A549 (cell line): ENCODE results near the gene NPM1. TPM values are rescaled to one million over a fixed set of nuclear protein-coding genes. Genes with fewer than 3 reads are reported as not detected.

Source experiments
- ATAC-seq, 2 experiments: fragments of 200-7000 bp in 1 of 2; fragments of >200 bp in 1 of 2; cut with Nextera tagmentation in 1 of 2; cut with Tn5 transposase in 1 of 2; 3 replicates each; pipeline versions ENCODE4 v1.8.0 to v1.9.1; 2018 to 2020; ENCODE audit warnings: mild to moderate bottlenecking in 1 of 2, moderate library complexity in 1 of 2
- CTCF ChIA-PET: fragments of 300-600 bp; sonication (Branson Sonifier 250); formaldehyde crosslinking; extraction: SDS; loops from one replicate; lab custom pipeline; 2021; ENCODE audit warnings: antibody characterized with exemption, inconsistent platforms; lab: Yijun Ruan, JAX
- POLR2A ChIA-PET: fragments of 350-600 bp; formaldehyde crosslinking; extraction: SDS; loops from one replicate; lab custom pipeline; 2021; ENCODE audit warnings: antibody characterized with exemption, inconsistent platforms; lab: Yijun Ruan, JAX
- DNase-seq, 2 experiments: peaks; one replicate each; pipeline versions ENCODE4 v3.0.0 to v3.0.0-alpha.2; 2011 to 2016; ENCODE audit warnings: low read depth in 1 of 2, low spot score in 1 of 2
- FAIRE-seq: peaks from 2 replicates; lab custom pipeline; 2011; peaks lifted over from hg19 to GRCh38; lab: Jason Lieb, UNC
- H3K27ac ChIP-seq, 2 experiments: fragments of >200 bp; sonication (Bioruptor Twin); formaldehyde crosslinking; 3 replicates each; pipeline ENCODE4 v1.5.1; 2016 to 2017
- H3K4me1 ChIP-seq: fragments of >200 bp; sonication (Bioruptor Twin); formaldehyde crosslinking; 3 replicates; pipeline ENCODE4 v1.6.1; 2016
- H3K4me2 ChIP-seq: fragments of >200 bp; sonication (Bioruptor Twin); formaldehyde crosslinking; 3 replicates; pipeline ENCODE4 v1.6.1; 2016
- H3K4me3 ChIP-seq: fragments of >200 bp; sonication (Bioruptor Twin); formaldehyde crosslinking; 3 replicates; pipeline ENCODE4 v1.5.1; 2016
- H3K9me3 ChIP-seq: fragments of >200 bp; sonication (Bioruptor Twin); formaldehyde crosslinking; 3 replicates; pipeline ENCODE4 v1.6.1; 2016
- CHD2 ChIP-seq: fragments of 150-350 bp; IDR thresholded peaks from 2 replicates; pipeline ENCODE4 v1.6.1; 2014; ENCODE audit warnings: low read length; ENCODE audit not compliant: partially characterized antibody
- CHD4 ChIP-seq: fragments of 200-600 bp; sonication (generic); IDR thresholded peaks from 2 replicates; pipeline ENCODE4 v1.6.1; 2016; ENCODE audit warnings: antibody characterized with exemption, mild to moderate bottlenecking, borderline replicate concordance
- FOSB ChIP-seq: fragments of 250-450 bp; sonication (Bioruptor Pico); IDR thresholded peaks from 2 replicates; pipeline ENCODE4 v1.5.0; 2020; ENCODE audit warnings: mild to moderate bottlenecking, moderate library complexity
- HEYL ChIP-seq: fragments of 250-450 bp; sonication (Bioruptor Pico); IDR thresholded peaks from 2 replicates; pipeline ENCODE4 v1.8.0; 2021; ENCODE audit warnings: mild to moderate bottlenecking, moderate library complexity
- HOXB13 ChIP-seq: fragments of 250-450 bp; sonication (Bioruptor Pico); IDR thresholded peaks from 2 replicates; pipeline ENCODE4 v1.5.0; 2020; ENCODE audit warnings: low read depth, mild to moderate bottlenecking, moderate library complexity
- HOXB5 ChIP-seq: fragments of 250-450 bp; sonication (Bioruptor Pico); IDR thresholded peaks from 2 replicates; pipeline ENCODE4 v1.5.0; 2020; ENCODE audit warnings: mild to moderate bottlenecking, moderate library complexity
- NPAS2 ChIP-seq: fragments of 250-450 bp; sonication (Bioruptor Pico); IDR thresholded peaks from 2 replicates; pipeline ENCODE4 v1.8.0; 2022; ENCODE audit warnings: mild to moderate bottlenecking, moderate library complexity, borderline replicate concordance
- RFX5 ChIP-seq: fragments of 450-650 bp; IDR thresholded peaks from 2 replicates; pipeline ENCODE4 v1.7.1; 2014; ENCODE audit warnings: antibody characterized with exemption, mild to moderate bottlenecking, moderate library complexity
- RNF2 ChIP-seq: fragments of 200-600 bp; sonication (generic); IDR thresholded peaks from 2 replicates; pipeline ENCODE4 v1.6.1; 2016; ENCODE audit warnings: low read depth, mild to moderate bottlenecking, antibody characterized with exemption, moderate library complexity, borderline replicate concordance
- USF2 ChIP-seq: fragments of 450-650 bp; IDR thresholded peaks from 2 replicates; pipeline ENCODE4 v1.6.1; 2014; ENCODE audit warnings: antibody characterized with exemption
- ZNF302 ChIP-seq: fragments of 250-450 bp; sonication (Bioruptor Pico); IDR thresholded peaks from 2 replicates; pipeline ENCODE4 v1.9.0; 2021; ENCODE audit warnings: inconsistent platforms, mild to moderate bottlenecking, moderate library complexity
- ZSCAN20 ChIP-seq: fragments of 250-450 bp; sonication (Bioruptor Pico); IDR thresholded peaks from 2 replicates; pipeline ENCODE4 v1.8.0; 2022; ENCODE audit warnings: mild to moderate bottlenecking, moderate library complexity
- WGBS: methylation state at CpG from one replicate; pipeline ENCODE4 v1.1.6; 2017; ENCODE audit errors: missing lambda C conversion rate; 5-methylcytosine and 5-hydroxymethylcytosine counted together
- polyA plus RNA-seq, 4 experiments: library from polyadenylated mRNA; depleted of rRNA in 3 of 4; stranded (reverse); fragments of >200 nt; fragmentation: RNase III in 1 of 4; extraction: RNeasy Plus Mini Kit Qiagen cat#74134 plus additional on column Dnase treatment in 1 of 4; gene quantifications; 2 replicates in 3 of 4; 3 replicates in 1 of 4; pipeline ENCODE4 v1.2.3, GENCODE V29; 2011 to 2017
- TF ChIP-seq, protein P1 (sequence below): fragments of >200 bp; sonication (Bioruptor Twin); formaldehyde crosslinking; IDR thresholded peaks from 3 replicates; pipeline ENCODE4 v1.5.1; 2016
- TF ChIP-seq, protein P2 (sequence below): fragments of >200 bp; sonication (Bioruptor Twin); formaldehyde crosslinking; IDR thresholded peaks from 2 replicates; pipeline ENCODE4 v1.6.1; 2016
- TF ChIP-seq, protein P3 (sequence below): fragments of 150-350 bp; IDR thresholded peaks from 2 replicates; pipeline ENCODE4 v1.6.1; 2014; ENCODE audit warnings: low read depth, mild to moderate bottlenecking, low read length
- TF ChIP-seq, protein P4 (sequence below): IDR thresholded peaks from 2 replicates; pipeline ENCODE4 v1.6.1; 2012

NPM1 gene
- polyA plus RNA-seq, 2 of the 4 experiments (the other 2 are of a cell fraction): 3,380 to 5,196 TPM

DNA sequence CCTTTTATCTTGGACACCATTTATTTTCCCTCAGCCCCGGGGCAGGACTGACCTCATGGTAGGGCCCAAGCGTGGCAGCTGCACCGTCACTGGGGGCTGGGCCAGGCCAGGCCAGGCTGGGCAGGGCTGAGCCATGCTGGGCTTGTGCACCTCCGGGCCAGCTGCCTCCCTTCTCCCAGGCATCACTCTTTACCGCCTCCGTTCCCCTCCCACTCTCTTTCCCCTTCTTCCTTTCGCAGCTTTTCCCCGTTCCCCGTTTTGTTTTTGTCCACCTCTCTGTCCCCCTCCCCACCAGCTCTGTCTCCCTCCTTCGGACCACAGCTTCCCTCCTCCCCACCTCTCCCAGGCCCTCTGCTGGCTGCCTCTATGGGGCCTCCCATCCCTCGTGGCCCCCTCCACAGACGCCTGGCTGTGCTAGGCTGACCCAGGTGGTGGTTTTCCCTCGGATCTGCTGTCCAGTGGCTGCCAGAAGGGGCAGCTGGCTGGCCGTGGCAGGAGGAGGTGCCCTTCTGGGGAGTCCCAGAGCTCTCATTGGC, 49.7 kb downstream of the NPM1 start:
- no peak for FAIRE-seq
- Histone ChIP-seq H3K9me3 (no peaks in the 10 kb centered on the region), H3K27ac (no peak overlapping the region)
- POLR2A ChIA-PET: no interaction called here
- ATAC-seq: peak in 1 of 2 experiments; percentile 29; a peak in 2 of 6 replicates
- TF ChIP-seq, protein P1, sequence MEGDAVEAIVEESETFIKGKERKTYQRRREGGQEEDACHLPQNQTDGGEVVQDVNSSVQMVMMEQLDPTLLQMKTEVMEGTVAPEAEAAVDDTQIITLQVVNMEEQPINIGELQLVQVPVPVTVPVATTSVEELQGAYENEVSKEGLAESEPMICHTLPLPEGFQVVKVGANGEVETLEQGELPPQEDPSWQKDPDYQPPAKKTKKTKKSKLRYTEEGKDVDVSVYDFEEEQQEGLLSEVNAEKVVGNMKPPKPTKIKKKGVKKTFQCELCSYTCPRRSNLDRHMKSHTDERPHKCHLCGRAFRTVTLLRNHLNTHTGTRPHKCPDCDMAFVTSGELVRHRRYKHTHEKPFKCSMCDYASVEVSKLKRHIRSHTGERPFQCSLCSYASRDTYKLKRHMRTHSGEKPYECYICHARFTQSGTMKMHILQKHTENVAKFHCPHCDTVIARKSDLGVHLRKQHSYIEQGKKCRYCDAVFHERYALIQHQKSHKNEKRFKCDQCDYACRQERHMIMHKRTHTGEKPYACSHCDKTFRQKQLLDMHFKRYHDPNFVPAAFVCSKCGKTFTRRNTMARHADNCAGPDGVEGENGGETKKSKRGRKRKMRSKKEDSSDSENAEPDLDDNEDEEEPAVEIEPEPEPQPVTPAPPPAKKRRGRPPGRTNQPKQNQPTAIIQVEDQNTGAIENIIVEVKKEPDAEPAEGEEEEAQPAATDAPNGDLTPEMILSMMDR: no peak
- TF ChIP-seq, protein P2, sequence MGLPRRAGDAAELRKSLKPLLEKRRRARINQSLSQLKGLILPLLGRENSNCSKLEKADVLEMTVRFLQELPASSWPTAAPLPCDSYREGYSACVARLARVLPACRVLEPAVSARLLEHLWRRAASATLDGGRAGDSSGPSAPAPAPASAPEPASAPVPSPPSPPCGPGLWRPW: no peak
- no peak for TF ChIP-seq HOXB5 (CRISPR knock-in tag)
- TF ChIP-seq ZSCAN20 (CRISPR knock-in tag): no peak
- TF ChIP-seq HOXB13 (CRISPR knock-in tag): no peak
- no peak for TF ChIP-seq CHD2
- no peak for TF ChIP-seq RFX5
- TF ChIP-seq FOSB (CRISPR knock-in tag): no peak
- no peak for TF ChIP-seq NPAS2 (CRISPR knock-in tag)
- TF ChIP-seq ZNF302 (CRISPR knock-in tag): no peak
- no peak for TF ChIP-seq RNF2
- TF ChIP-seq USF2: no peak
- no peak for TF ChIP-seq CHD4
- TF ChIP-seq, protein P3, sequence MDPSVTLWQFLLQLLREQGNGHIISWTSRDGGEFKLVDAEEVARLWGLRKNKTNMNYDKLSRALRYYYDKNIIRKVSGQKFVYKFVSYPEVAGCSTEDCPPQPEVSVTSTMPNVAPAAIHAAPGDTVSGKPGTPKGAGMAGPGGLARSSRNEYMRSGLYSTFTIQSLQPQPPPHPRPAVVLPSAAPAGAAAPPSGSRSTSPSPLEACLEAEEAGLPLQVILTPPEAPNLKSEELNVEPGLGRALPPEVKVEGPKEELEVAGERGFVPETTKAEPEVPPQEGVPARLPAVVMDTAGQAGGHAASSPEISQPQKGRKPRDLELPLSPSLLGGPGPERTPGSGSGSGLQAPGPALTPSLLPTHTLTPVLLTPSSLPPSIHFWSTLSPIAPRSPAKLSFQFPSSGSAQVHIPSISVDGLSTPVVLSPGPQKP: no peak
- TF ChIP-seq, all 56 proteins: peak for 0
- no peaks in the 10 kb centered on the region for H3K4me1 ChIP-seq
- DNase-seq: no peak
- WGBS: 83% methylated on average over 10 of the region's 14 CpGs
- H3K4me2 ChIP-seq: no peak overlapping the region
- no peak overlapping the region for H3K4me3 ChIP-seq
- CTCF ChIA-PET: interaction anchor here (0.6 to 1.2 kb wide), 3 partner anchors 9 to 18 kb away, joined by 3 to 5 read pairs (median 3); partner anchors contain the start of gene FGF18

DNA sequence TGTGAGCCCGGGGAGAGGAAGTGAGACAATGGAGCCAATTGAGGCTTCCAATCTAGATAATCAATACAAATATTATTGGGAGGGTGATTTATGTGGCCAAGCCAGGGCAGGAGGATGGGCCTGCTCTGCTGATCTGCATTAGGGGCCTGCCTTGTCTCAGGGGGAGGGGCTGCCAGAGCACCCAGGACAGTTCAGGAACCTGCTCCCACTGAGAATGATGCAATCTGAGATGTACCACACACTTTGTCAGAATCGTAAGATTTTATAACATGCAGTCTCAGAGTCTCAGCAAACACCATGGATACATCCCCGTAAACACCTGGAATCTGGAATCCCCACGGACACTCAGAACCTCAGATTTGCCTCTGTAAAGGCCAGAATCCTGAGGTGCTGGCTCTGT, 51.1 kb downstream of the NPM1 start:
- POLR2A ChIA-PET: no interaction called here
- Histone ChIP-seq H3K9me3 (no peaks in the 10 kb centered on the region), H3K4me3 (no peak overlapping the region), H3K4me1 (no peaks in the 10 kb centered on the region), H3K4me2 (no peak overlapping the region), H3K27ac (no peak overlapping the region)
- 87% methylated on average over 4 of the region's 4 CpGs for WGBS
- CTCF ChIA-PET: interaction anchor here (1.9 kb wide), 1 partner anchor 46 kb away, joined by 6 read pairs; no protein-coding TSS in a partner anchor
- FAIRE-seq (no peak), ATAC-seq (no peak), DNase-seq (no peak)
- TF ChIP-seq, protein P4, sequence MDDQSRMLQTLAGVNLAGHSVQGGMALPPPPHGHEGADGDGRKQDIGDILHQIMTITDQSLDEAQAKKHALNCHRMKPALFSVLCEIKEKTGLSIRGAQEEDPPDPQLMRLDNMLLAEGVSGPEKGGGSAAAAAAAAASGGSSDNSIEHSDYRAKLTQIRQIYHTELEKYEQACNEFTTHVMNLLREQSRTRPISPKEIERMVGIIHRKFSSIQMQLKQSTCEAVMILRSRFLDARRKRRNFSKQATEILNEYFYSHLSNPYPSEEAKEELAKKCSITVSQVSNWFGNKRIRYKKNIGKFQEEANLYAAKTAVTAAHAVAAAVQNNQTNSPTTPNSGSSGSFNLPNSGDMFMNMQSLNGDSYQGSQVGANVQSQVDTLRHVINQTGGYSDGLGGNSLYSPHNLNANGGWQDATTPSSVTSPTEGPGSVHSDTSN: no peak
- TF ChIP-seq CHD4: no peak
- no peak for TF ChIP-seq HEYL (CRISPR knock-in tag)
